Activated CD4-positive, alpha-beta T cell treated with anti-CD3 and anti-CD28 coated beads, Interleukin-2, amount 50 U/mL, for 4 hours (primary cell): ENCODE data around the gene ADGRB2.

Experiments used
- DNase-seq, 2 experiments: peaks; one replicate each; pipeline ENCODE4 v3.0.0-alpha.2; 2020

ADGRB2 gene

GRCh38 chr1:31745096-31745945 is 18.8 kb downstream of the ADGRB2 start:
- DNase-seq = peak; percentile 36 to 43

- no peak for DNase-seq
Measured at GRCh38 chr1:31744165-31744888, 19.8 kb downstream of the ADGRB2 start.

GRCh38 chr1:31742462-31743212 is 21.5 kb downstream of the ADGRB2 start:
- DNase-seq = no peak

GRCh38 chr1:31739346-31739745 is 24.8 kb downstream of the ADGRB2 start:
- DNase-seq = peak; percentile 23 to 31

GRCh38 chr1:31736675-31737074 is 27.5 kb downstream of the ADGRB2 start:
- peak; percentile 72 to 83 for DNase-seq

- no peak for DNase-seq
Measured at GRCh38 chr1:31735571-31735970, 28.6 kb downstream of the ADGRB2 start.

- DNase-seq = no peak
Measured at GRCh38 chr1:31734582-31735107, 29.5 kb downstream of the ADGRB2 start.

GRCh38 chr1:31733389-31734219 is 30.5 kb downstream of the ADGRB2 start:
- DNase-seq = no peak

- DNase-seq = no peak
Measured at GRCh38 chr1:31732751-31733289, 31.3 kb downstream of the ADGRB2 start.

- no peak for DNase-seq
Measured at GRCh38 chr1:31732343-31732742, 31.8 kb downstream of the ADGRB2 start.

GRCh38 chr1:31731049-31731565 is 33.0 kb downstream of the ADGRB2 start:
- no peak for DNase-seq

- DNase-seq = no peak
Measured at GRCh38 chr1:31730336-31731048, 33.6 kb downstream of the ADGRB2 start.

GRCh38 chr1:31727849-31728248 is 36.3 kb downstream of the ADGRB2 start:
- DNase-seq = no peak

GRCh38 chr1:31727195-31727594 is 36.9 kb downstream of the ADGRB2 start:
- no peak for DNase-seq

- no peak for DNase-seq
Measured at GRCh38 chr1:31726715-31727114, 37.4 kb downstream of the ADGRB2 start.

- no peak for DNase-seq
Measured at GRCh38 chr1:31725777-31726535, 38.2 kb downstream of the ADGRB2 start.

- DNase-seq = no peak
Measured at GRCh38 chr1:31725134-31725533, 39.0 kb downstream of the ADGRB2 start.

- peak; percentile 21 to 22 for DNase-seq
Measured at GRCh38 chr1:31723828-31724359, 40.2 kb downstream of the ADGRB2 start.

GRCh38 chr1:31718327-31718897 is 45.7 kb downstream of the ADGRB2 start:
- no peak for DNase-seq

- DNase-seq = no peak
Measured at GRCh38 chr1:31717341-31717740, 46.8 kb downstream of the ADGRB2 start.
